Astrocyte of the cerebellum (primary cell): ENCODE data around the gene TSHZ2.

Experiments used
- DNase-seq: peaks from one replicate; pipeline ENCODE4 v3.0.0-alpha.2; 2011; ENCODE audit warnings: low read depth
- H3K4me3 ChIP-seq: 2 replicates; pipeline ENCODE4 v1.5.1; 2011; ENCODE audit warnings: mild to moderate bottlenecking, low read depth, low read length, moderate library complexity
- CTCF ChIP-seq: IDR thresholded peaks from 2 replicates; pipeline ENCODE4 v1.5.1; 2012; ENCODE audit warnings: low read length, low read depth, moderate library complexity, mild to moderate bottlenecking; ENCODE audit errors: missing control alignments
- in situ Hi-C: cut with HindIII; loops from 2 replicates; pipeline ENCODE4 v1.10.0; 2017; ENCODE audit warnings: low sequenced_read_pairs

TSHZ2 gene, protein sequence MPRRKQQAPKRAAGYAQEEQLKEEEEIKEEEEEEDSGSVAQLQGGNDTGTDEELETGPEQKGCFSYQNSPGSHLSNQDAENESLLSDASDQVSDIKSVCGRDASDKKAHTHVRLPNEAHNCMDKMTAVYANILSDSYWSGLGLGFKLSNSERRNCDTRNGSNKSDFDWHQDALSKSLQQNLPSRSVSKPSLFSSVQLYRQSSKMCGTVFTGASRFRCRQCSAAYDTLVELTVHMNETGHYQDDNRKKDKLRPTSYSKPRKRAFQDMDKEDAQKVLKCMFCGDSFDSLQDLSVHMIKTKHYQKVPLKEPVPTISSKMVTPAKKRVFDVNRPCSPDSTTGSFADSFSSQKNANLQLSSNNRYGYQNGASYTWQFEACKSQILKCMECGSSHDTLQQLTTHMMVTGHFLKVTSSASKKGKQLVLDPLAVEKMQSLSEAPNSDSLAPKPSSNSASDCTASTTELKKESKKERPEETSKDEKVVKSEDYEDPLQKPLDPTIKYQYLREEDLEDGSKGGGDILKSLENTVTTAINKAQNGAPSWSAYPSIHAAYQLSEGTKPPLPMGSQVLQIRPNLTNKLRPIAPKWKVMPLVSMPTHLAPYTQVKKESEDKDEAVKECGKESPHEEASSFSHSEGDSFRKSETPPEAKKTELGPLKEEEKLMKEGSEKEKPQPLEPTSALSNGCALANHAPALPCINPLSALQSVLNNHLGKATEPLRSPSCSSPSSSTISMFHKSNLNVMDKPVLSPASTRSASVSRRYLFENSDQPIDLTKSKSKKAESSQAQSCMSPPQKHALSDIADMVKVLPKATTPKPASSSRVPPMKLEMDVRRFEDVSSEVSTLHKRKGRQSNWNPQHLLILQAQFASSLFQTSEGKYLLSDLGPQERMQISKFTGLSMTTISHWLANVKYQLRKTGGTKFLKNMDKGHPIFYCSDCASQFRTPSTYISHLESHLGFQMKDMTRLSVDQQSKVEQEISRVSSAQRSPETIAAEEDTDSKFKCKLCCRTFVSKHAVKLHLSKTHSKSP (N-terminal part only)

GRCh38 chr20:52972190-52972937, at the start of gene TSHZ2:
TSS of gene TSHZ2 (plus strand) at chr20:52972358. CDS start at chr20:52973294, 936 bp downstream.
- peak within 1 kb of the TSS; percentile 64 for H3K4me3 ChIP-seq
- in situ Hi-C loops, result no loop called here
- no peak for TF ChIP-seq CTCF
- no peak for DNase-seq

DNA sequence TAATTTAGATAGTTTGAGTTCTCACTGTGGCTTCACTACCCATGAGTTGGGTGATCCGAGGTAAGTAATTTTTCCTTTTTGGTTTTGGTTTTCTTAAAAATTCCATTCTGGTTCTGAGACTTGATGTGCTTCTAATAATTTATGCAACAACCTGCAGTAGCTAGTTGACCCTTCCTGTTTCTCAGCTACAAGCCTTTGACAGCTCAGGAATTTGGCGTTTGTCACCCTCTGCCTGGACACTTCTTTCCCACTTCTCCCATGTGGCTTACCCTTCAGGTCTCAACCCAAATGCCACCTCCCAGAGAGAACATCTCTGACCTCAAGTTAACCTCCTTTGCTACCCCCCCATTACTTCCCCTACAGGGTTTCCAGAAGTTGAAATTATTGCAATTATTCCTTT, 49.7 kb upstream of the TSHZ2 start:
- no peak for TF ChIP-seq CTCF
- H3K4me3 ChIP-seq, result no peak overlapping the region
- in situ Hi-C loops, result no loop called here
- no peak for DNase-seq

GRCh38 chr20:52923123-52923937, 48.8 kb upstream of the TSHZ2 start:
- peak; percentile 99 for DNase-seq

GRCh38 chr20:52924411-52925271, 47.5 kb upstream of the TSHZ2 start:
- in situ Hi-C loops, result no loop called here
- DNase-seq, result no peak

More at GRCh38 chr20:52923123-52923937, 48.8 kb upstream of the TSHZ2 start:
- in situ Hi-C loops, result no loop called here
- TF ChIP-seq CTCF, result no peak
- no peak overlapping the region for H3K4me3 ChIP-seq

More at GRCh38 chr20:52924411-52925271, 47.5 kb upstream of the TSHZ2 start:
- no peak overlapping the region for H3K4me3 ChIP-seq
- no peak for TF ChIP-seq CTCF
